ENCODE measurements around the gene IKZF3. TPM values are rescaled to one million over a fixed set of nuclear protein-coding genes. Genes with fewer than 3 reads are reported as not detected.

IKZF3 gene
- total RNA-seq, 2 experiments from 2014 or later: 39.7 to 39.9 TPM

- Mint-ChIP-seq H3K9me3 (no peaks in the 10 kb centered on the region), H3K27ac (no peak overlapping the region), H3K4me1 (ENCODE audit: low read depth) (peaks cover 6% of the 10 kb centered on the region), H3K27me3 (peaks cover 20% of the 10 kb centered on the region), H3K36me3 (ENCODE audit: low read depth) (no peaks in the 10 kb centered on the region), H3K4me3 (no peak overlapping the region)
- POLR2A ChIA-PET: no interaction called here
- H3K9me3 ChIP-seq (ENCODE audit: control insufficient read depth in 1 of 2, insufficient read depth in 1 of 2, low read length in 2 of 2): peaks cover 0 to 12% of the 10 kb centered on the region in 2 experiments
- H3K4me3 ChIP-seq (ENCODE audit: low read length): no peak overlapping the region
- peaks cover 10 to 22% of the 10 kb centered on the region in 2 experiments for H3K27me3 ChIP-seq (ENCODE audit: control insufficient read depth in 1 of 2, insufficient read depth in 2 of 2, low read length in 2 of 2)
- intact Hi-C loops (cut with DNase I, micrococcal nuclease): no loop called here
- no peaks in the 10 kb centered on the region for H3K36me3 ChIP-seq (ENCODE audit: insufficient read depth, low read length)
- CTCF ChIA-PET: no interaction called here
- no peak for ATAC-seq (ENCODE audit: poor library complexity)
- TF ChIP-seq CTCF (IDR thresholded peaks at IDR 0.05): no peak
- no peak for DNase-seq
- no peak overlapping the region for H3K27ac ChIP-seq (ENCODE audit: low read depth in 1 of 2, low read length in 2 of 2)
- H3K4me1 ChIP-seq (ENCODE audit: insufficient read depth, low read length): peaks cover 29% of the 10 kb centered on the region
Measured at GRCh38 chr17:39735882-39736281, 128.2 kb downstream of the IKZF3 start.

GRCh38 chr17:39732586-39732985 lies 131.5 kb downstream of the IKZF3 start:
- DNase-seq: no peak
- Mint-ChIP-seq H3K27ac (peak overlapping the region; percentile 68), H3K36me3 (ENCODE audit: low read depth) (peaks cover 17% of the 10 kb centered on the region), H3K4me3 (peak overlapping the region; percentile 71), H3K9me3 (no peaks in the 10 kb centered on the region), H3K27me3 (no peaks in the 10 kb centered on the region), H3K4me1 (ENCODE audit: low read depth) (peaks cover 17% of the 10 kb centered on the region)
- ChIA-PET POLR2A (no interaction called here), CTCF (interaction anchor here (1.0 kb wide), 1 partner anchor 16 kb away, joined by 3 read pairs; no protein-coding TSS in a partner anchor)
- H3K4me3 ChIP-seq (ENCODE audit: low read length): no peak overlapping the region
- ATAC-seq (ENCODE audit: poor library complexity): no peak
- intact Hi-C loops (cut with DNase I, micrococcal nuclease): loop anchor here in 1 of 2 experiments (5.0 kb wide), 2 partner anchors 55 to 110 kb away; no protein-coding TSS in a partner anchor
- H3K9me3 ChIP-seq (ENCODE audit: control insufficient read depth in 1 of 2, insufficient read depth in 1 of 2, low read length in 2 of 2): no peaks in the 10 kb centered on the region
- H3K27ac ChIP-seq (ENCODE audit: low read depth in 1 of 2, low read length in 2 of 2): no peak overlapping the region
- H3K36me3 ChIP-seq (ENCODE audit: insufficient read depth, low read length): peaks cover 20% of the 10 kb centered on the region
- peaks cover 26% of the 10 kb centered on the region for H3K4me1 ChIP-seq (ENCODE audit: insufficient read depth, low read length)
- peaks cover 2 to 6% of the 10 kb centered on the region in 2 experiments for H3K27me3 ChIP-seq (ENCODE audit: control insufficient read depth in 1 of 2, insufficient read depth in 2 of 2, low read length in 2 of 2)
- no peak for TF ChIP-seq CTCF (IDR thresholded peaks at IDR 0.05)

GRCh38 chr17:39730095-39730921 lies 133.8 kb downstream of the IKZF3 start, which contains the start of gene MIEN1:
MIEN1 (minus strand) TSS chr17:39730532; CDS start chr17:39730495, 37 bp downstream.
- Mint-ChIP-seq H3K36me3 (ENCODE audit: low read depth) (peaks cover 32% of the 10 kb centered on the region), H3K4me3 (peak within 1 kb of the TSS; percentile 91), H3K27me3 (no peaks in the 10 kb centered on the region), H3K4me1 (ENCODE audit: low read depth) (peaks cover 17% of the 10 kb centered on the region), H3K27ac (peak within 1 kb of the TSS; percentile 88), H3K9me3 (no peaks in the 10 kb centered on the region)
- Histone ChIP-seq H3K4me1 (ENCODE audit: insufficient read depth, low read length) (peaks cover 23% of the 10 kb centered on the region), H3K27ac (ENCODE audit: low read depth in 1 of 2, low read length in 2 of 2) (peak within 1 kb of the TSS; percentile 90 to 91), H3K36me3 (ENCODE audit: insufficient read depth, low read length) (peaks cover 30% of the 10 kb centered on the region), H3K9me3 (ENCODE audit: control insufficient read depth in 1 of 2, insufficient read depth in 1 of 2, low read length in 2 of 2) (no peaks in the 10 kb centered on the region), H3K27me3 (ENCODE audit: control insufficient read depth in 1 of 2, insufficient read depth in 2 of 2, low read length in 2 of 2) (no peaks in the 10 kb centered on the region), H3K4me3 (ENCODE audit: low read length) (peak within 1 kb of the TSS; percentile 79)
- peak; percentile 91 for TF ChIP-seq CTCF (IDR thresholded peaks at IDR 0.05)
- ChIA-PET CTCF (interaction anchor here (0.6 to 3.6 kb wide), 33 partner anchors 9 to 906 kb away, joined by 3 to 43 read pairs (median 5); partner anchors contain the start of genes IKZF3, PGAP3 and PSMD3), POLR2A (interaction anchor here (0.6 to 3.3 kb wide), 25 partner anchors 12 to 285 kb away, joined by 3 to 26 read pairs (median 4); partner anchors contain the start of genes CDK12, CSF3, IKZF3 and LRRC3C)
- DNase-seq: peak; percentile 86 to 98 (median 94)
- ATAC-seq (ENCODE audit: poor library complexity): peak; percentile 91
- intact Hi-C loops (cut with DNase I, micrococcal nuclease): loop anchor here (1.0 to 5.0 kb wide), 7 partner anchors 24 to 196 kb away; partner anchors contain the start of genes IKZF3 (in 1 of the 2) and PGAP3 (in 1 of the 2)
